AG09309 (cell line): ENCODE measurements around the gene SGSM2.

Experiments
- DNase-seq: peaks from one replicate; pipeline ENCODE4 v3.0.0-alpha.2; 2010; ENCODE audit warnings: low read depth
- H3K4me3 ChIP-seq: 2 replicates; pipeline ENCODE4 v1.5.1; 2011; ENCODE audit warnings: mild to moderate bottlenecking, low read depth, low read length, moderate library complexity; ENCODE audit not compliant: control insufficient read depth
- TF ChIP-seq, protein P1 (sequence below): IDR thresholded peaks from 2 replicates; pipeline ENCODE4 v1.5.1; 2011; ENCODE audit warnings: mild to moderate bottlenecking, low read depth, low read length, inconsistent platforms; ENCODE audit not compliant: insufficient read depth, control insufficient read depth; ENCODE audit errors: missing control alignments

Gene SGSM2

DNA sequence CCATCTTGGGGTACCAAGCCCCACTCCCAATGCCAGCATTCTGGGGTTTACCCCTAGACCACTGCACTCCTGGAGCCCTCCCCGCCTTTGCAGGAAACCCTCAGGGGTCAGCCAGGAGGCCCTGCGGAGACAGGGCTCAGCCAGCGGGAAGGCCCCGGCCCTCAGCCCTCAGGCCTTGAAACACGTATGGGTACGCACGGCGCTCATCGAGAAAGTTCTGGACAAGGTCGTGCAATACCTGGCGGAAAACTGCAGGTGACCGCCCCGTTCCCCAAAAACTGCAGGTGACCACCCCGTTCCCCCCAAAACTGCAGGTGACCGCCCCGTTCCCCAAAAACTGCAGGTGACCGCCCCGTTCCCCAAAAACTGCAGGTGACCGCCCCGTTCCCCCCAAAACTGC is 24.7 kb downstream of the SGSM2 start:
- TF ChIP-seq, protein P1, sequence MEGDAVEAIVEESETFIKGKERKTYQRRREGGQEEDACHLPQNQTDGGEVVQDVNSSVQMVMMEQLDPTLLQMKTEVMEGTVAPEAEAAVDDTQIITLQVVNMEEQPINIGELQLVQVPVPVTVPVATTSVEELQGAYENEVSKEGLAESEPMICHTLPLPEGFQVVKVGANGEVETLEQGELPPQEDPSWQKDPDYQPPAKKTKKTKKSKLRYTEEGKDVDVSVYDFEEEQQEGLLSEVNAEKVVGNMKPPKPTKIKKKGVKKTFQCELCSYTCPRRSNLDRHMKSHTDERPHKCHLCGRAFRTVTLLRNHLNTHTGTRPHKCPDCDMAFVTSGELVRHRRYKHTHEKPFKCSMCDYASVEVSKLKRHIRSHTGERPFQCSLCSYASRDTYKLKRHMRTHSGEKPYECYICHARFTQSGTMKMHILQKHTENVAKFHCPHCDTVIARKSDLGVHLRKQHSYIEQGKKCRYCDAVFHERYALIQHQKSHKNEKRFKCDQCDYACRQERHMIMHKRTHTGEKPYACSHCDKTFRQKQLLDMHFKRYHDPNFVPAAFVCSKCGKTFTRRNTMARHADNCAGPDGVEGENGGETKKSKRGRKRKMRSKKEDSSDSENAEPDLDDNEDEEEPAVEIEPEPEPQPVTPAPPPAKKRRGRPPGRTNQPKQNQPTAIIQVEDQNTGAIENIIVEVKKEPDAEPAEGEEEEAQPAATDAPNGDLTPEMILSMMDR = no peak
- no peak for DNase-seq
- H3K4me3 ChIP-seq = no peak overlapping the region

DNA sequence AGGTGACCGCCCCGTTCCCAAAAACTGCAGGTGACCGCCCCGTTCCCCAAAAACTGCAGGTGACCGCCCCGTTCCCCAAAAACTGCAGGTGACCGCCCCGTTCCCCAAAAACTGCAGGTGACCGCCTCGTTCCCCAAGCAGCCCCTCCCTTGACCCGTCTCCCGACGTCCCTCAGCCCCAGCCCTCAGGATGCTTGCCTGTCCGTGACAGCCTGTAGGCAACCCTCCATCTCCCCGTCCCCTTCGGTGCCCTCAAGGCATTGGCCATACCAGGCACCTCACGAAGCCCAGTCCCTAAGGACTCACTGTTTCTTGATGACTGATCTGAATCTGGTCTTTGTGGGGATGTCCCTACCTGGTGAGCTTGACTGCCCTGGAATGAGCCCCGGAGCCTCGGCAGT is 25.1 kb downstream of the SGSM2 start:
- TF ChIP-seq, protein P1 = no peak
- H3K4me3 ChIP-seq = no peak overlapping the region
- DNase-seq = no peak

DNA sequence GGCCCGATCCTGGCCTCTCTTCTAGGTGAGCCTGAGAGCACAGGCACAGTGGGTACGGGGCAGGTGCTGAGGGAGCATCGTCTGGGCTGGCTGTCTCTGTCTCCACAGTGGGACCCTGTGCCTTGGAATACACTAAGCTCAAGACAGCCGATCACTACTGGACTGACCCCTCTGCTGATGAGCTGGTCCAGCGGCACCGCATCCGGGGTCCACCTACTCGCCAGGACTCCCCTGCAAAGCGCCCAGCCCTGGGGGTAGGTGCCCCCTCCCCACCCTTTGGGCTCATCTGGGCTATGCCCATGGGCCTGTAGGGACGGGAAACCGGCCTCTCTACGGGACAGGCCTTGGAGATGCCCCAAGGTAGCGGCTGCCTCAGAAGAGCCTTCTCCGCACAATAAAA is 25.6 kb downstream of the SGSM2 start:
- no peak overlapping the region for H3K4me3 ChIP-seq
- TF ChIP-seq, protein P1 = no peak

DNA sequence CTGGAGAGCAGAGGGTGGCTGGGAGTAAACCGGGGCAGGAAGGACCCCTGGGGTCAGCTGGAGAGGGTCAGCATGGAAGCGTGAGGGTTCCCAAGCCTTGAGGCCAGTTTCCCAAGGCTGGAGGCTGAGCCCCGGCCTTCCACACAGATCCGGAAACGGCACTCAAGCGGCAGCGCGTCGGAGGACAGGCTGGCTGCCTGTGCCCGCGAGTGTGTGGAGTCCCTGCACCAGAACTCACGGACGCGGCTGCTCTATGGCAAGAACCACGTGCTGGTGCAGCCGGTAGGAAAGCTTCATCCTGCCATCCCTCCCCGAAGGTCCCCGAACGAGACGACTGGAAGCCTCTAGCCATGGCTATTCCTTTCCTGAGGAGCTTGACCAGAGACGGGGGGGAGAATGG is 26.0 kb downstream of the SGSM2 start:
- DNase-seq = no peak
- no peak overlapping the region for H3K4me3 ChIP-seq
- TF ChIP-seq, protein P1 = no peak

More for the DNA sequence above, 25.6 kb downstream of the SGSM2 start:
- no peak for DNase-seq

DNA sequence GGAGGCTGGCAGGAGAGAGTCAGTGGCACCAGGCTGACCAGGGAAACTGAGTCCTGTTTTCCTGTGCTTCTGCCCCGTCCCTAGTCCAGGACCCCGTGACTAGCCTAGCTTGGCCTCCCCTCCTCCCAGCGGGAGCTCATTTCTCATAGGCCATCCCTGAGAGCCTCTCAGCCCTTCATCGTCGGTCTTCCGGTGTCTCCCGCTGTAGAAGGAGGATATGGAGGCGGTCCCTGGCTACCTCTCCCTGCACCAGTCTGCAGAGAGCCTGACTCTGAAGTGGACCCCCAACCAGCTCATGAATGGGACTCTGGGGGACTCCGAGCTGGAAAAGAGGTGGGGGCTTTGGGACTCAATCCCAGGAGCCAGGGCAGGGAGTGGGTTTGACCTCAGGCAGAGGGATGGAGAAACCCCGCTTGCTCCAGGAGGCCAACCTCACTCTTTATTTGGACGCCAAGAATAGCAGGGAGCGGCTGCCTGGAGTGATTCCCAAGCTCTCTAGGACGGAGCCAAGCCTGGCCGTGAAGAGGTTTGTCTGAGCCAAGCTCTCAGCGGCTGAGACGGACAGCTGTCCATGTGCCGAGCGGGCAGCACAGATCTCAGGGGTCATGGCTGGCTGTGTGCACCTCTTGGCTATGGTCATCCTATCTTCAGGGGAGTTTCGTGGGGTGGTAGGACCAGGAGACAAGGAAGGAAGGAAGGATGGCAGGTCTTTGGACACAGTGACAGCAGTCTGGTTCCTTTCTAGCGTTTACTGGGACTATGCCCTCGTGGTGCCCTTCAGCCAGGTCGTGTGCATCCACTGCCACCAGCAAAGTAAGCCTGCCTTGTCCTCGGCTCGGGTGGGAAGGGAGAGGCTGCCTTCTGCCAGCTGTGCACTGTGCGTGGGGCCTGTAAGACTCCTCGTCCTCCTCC is 26.8 kb downstream of the SGSM2 start:
- TF ChIP-seq, protein P1 = no peak
- H3K4me3 ChIP-seq = no peak overlapping the region
- DNase-seq = no peak

DNA sequence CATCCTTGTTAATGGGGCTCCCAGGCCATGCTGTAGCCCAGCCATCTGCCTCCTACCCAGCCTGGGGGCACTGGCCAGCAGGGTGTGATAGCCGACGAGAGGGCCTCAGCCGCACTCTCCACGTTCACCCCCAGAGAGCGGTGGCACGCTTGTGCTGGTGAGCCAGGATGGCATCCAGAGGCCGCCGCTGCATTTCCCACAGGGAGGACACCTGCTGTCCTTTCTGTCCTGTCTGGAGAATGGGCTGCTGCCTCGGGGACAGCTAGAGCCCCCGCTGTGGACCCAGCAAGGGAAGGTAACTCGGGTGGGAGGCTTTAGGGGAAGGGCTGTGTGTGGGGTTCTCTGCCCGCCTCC is 27.4 kb downstream of the SGSM2 start:
- no peak for DNase-seq
- no peak overlapping the region for H3K4me3 ChIP-seq
- TF ChIP-seq, protein P1 = no peak
